Stomach (tissue), 4 donors: ENCODE results near the gene DNMT3B.

ENCODE experiments used
- EP300 ChIP-seq: sonication (generic); formaldehyde crosslinking; IDR thresholded peaks from one replicate; pipeline ENCODE4 v1.6.1; 2017; ENCODE audit warnings: antibody characterized with exemption
- POLR2AphosphoS5 ChIP-seq, 3 donors: sonication (generic); formaldehyde crosslinking; IDR thresholded peaks; one replicate each; pipeline ENCODE4 v1.6.1; 2016; ENCODE audit warnings: antibody characterized with exemption in 3 of 3
- TF ChIP-seq, protein P1 (sequence below), 7 experiments: fragments of 450-650 bp in 4 of 7; fragments of 200-600 bp in 3 of 7; sonication (generic) in 3 of 7; IDR thresholded peaks; one replicate each; pipeline ENCODE4 v1.5.1; 2016 to 2019; ENCODE audit warnings: antibody characterized with exemption in 7 of 7, control low read depth in 2 of 7, mild to moderate bottlenecking in 1 of 7

DNA sequence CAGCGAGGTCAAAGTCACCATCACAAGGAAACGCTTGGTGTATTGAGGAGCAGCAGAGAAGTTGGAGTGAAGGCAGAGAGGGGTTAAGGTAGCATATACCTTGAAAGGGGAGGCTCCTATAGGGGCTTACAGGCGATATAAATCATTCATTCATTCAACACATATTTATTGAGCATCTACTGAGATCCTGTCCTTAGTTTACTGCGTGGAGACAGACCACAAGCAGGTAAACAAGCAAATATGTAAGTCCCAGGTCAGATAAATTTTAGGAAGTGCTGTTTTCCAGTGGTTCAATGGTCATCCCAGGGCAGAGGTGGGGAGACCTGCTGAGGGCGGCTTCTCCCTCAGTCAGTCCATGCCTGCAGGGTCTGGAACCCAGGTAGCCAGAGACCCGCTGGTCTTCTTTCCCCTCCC is 761 bp upstream of the DNMT3B start:
- TF ChIP-seq, protein P1, sequence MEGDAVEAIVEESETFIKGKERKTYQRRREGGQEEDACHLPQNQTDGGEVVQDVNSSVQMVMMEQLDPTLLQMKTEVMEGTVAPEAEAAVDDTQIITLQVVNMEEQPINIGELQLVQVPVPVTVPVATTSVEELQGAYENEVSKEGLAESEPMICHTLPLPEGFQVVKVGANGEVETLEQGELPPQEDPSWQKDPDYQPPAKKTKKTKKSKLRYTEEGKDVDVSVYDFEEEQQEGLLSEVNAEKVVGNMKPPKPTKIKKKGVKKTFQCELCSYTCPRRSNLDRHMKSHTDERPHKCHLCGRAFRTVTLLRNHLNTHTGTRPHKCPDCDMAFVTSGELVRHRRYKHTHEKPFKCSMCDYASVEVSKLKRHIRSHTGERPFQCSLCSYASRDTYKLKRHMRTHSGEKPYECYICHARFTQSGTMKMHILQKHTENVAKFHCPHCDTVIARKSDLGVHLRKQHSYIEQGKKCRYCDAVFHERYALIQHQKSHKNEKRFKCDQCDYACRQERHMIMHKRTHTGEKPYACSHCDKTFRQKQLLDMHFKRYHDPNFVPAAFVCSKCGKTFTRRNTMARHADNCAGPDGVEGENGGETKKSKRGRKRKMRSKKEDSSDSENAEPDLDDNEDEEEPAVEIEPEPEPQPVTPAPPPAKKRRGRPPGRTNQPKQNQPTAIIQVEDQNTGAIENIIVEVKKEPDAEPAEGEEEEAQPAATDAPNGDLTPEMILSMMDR (IDR thresholded peaks at IDR 0.05), result no peak
- TF ChIP-seq EP300 (no peak), POLR2AphosphoS5 (IDR thresholded peaks at IDR 0.05) (no peak)
